ENCODE measurements around the gene UVRAG. TPM values are rescaled to one million over a fixed set of nuclear protein-coding genes. Genes with fewer than 3 reads are reported as not detected.

Gene UVRAG
- total RNA-seq, 2 donors from 2014 or later: 10.9 to 31.0 TPM

GRCh38 chr11:75792997-75793800 is 21.8 kb upstream of the UVRAG start:
- DNase-seq (no peak), ATAC-seq (no peak)
- 84 to 94% methylated on average over 4 to 12 of the region's 12 CpGs for WGBS, 2 donors
- no peak overlapping the region for H3K27ac ChIP-seq
- no peaks in the 10 kb centered on the region for H3K36me3 ChIP-seq (replicated peaks in 1 of 2; ENCODE audit: insufficient read depth in 1 of 2, low read depth in 2 of 2)
- no peaks in the 10 kb centered on the region for H3K27me3 ChIP-seq
- H3K4me1 ChIP-seq: peaks cover 25% of the 10 kb centered on the region
- H3K4me3 ChIP-seq: no peak overlapping the region
- intact Hi-C loops (cut with DNase I): no loop called here
- no peaks in the 10 kb centered on the region for H3K9me3 ChIP-seq
- TF ChIP-seq POLR2A (IDR thresholded peaks at IDR 0.05) (no peak), CTCF (IDR thresholded peaks at IDR 0.05) (no peak)

- no peaks in the 10 kb centered on the region for H3K27me3 ChIP-seq
- H3K9me3 ChIP-seq: no peaks in the 10 kb centered on the region
- H3K36me3 ChIP-seq (replicated peaks in 1 of 2; ENCODE audit: insufficient read depth in 1 of 2, low read depth in 2 of 2): no peaks in the 10 kb centered on the region
- DNase-seq: peak in 2 of 4 donors; percentile 31 to 52
- TF ChIP-seq CTCF (IDR thresholded peaks at IDR 0.05) (no peak), POLR2A (IDR thresholded peaks at IDR 0.05) (no peak)
- 30 to 42% methylated on average over 2 of the region's 2 CpGs for WGBS, 2 donors
- no peak overlapping the region for H3K4me3 ChIP-seq
- ATAC-seq: no peak
- peaks cover 25% of the 10 kb centered on the region for H3K4me1 ChIP-seq
- intact Hi-C loops (cut with DNase I): no loop called here
- no peak overlapping the region for H3K27ac ChIP-seq
Observed at GRCh38 chr11:75793966-75794365, 21.0 kb upstream of the UVRAG start.

- Histone ChIP-seq H3K4me1 (peaks cover 25% of the 10 kb centered on the region), H3K27ac (peak overlapping the region in 1 of 4 donors; percentile 49), H3K27me3 (no peaks in the 10 kb centered on the region), H3K36me3 (replicated peaks in 1 of 2; ENCODE audit: insufficient read depth in 1 of 2, low read depth in 2 of 2) (no peaks in the 10 kb centered on the region), H3K4me3 (no peak overlapping the region), H3K9me3 (no peaks in the 10 kb centered on the region)
- intact Hi-C loops (cut with DNase I): no loop called here
- no peak for TF ChIP-seq CTCF (IDR thresholded peaks at IDR 0.05)
- WGBS, 2 donors: 39 to 43% methylated on average over 4 of the region's 4 CpGs
- peak; percentile 61 for ATAC-seq
- DNase-seq: peak; percentile 62 to 74 (median 66)
Observed at GRCh38 chr11:75795276-75796090, 19.5 kb upstream of the UVRAG start.

- Histone ChIP-seq H3K4me3 (no peak overlapping the region), H3K27me3 (no peaks in the 10 kb centered on the region), H3K4me1 (peaks cover 25% of the 10 kb centered on the region), H3K9me3 (no peaks in the 10 kb centered on the region), H3K36me3 (replicated peaks in 1 of 2; ENCODE audit: insufficient read depth in 1 of 2, low read depth in 2 of 2) (no peaks in the 10 kb centered on the region), H3K27ac (no peak overlapping the region)
- TF ChIP-seq POLR2A (IDR thresholded peaks at IDR 0.05) (no peak), CTCF (IDR thresholded peaks at IDR 0.05) (no peak)
- intact Hi-C loops (cut with DNase I): no loop called here
- 71 to 83% methylated on average over 1 to 2 of the region's 2 CpGs for WGBS, 2 donors
- DNase-seq (no peak), ATAC-seq (no peak)
Observed at GRCh38 chr11:75796091-75796435, 18.9 kb upstream of the UVRAG start.
